GM21423 (cell line): ENCODE results near the gene FOXJ2.
"Not testable (repeated sequence)": the region's sequence is repeated elsewhere in the genome, so short reads cannot be mapped to it uniquely, and the experiment has no call there.

Experiments
- ATAC-seq: cut with Tn5 transposase; IDR thresholded peaks from one replicate; pipeline ENCODE4 v1.9.1; 2021; ENCODE audit warnings: mild to moderate bottlenecking, moderate library complexity; ENCODE audit not compliant: unreplicated experiment

Gene FOXJ2

DNA sequence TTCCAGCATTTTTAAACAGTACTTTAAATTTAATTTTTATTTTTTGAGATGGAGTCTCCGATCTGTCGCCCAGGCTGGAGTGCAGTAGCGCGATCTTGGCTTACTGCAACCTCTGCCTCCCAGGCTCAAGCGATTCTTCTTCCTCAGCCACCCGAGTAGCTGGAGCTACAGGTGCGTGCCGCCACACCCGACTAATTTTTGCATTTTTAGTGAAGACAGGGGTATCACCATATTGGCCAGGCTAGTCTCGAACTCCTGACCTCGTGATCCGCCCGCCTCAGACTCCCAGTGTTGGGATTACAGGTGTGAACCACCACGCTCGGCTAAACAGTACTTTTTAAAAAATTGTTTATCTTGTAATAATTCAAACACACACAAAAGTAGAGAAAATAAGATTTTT, 4.2 kb upstream of the FOXJ2 start:
- ATAC-seq: no peak

DNA sequence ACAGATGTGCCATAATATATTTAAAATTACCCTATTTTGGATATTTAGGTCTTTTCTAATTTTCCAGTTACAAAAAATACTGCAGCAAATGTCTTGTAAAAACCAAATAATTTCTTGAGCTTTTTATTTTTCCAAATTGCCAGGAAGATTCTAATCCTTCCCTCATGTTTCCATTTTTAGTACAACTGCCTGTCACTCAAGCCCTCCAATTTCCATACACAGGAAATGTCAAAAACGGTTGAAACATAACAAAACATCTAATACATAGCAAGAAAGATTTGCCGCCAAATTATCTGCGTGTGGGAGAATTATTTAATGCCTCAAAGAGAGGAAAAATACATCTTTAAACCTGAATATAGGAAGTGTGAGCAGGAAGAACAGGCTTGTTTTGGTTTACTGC, 2.3 kb upstream of the FOXJ2 start:
- ATAC-seq: no peak

DNA sequence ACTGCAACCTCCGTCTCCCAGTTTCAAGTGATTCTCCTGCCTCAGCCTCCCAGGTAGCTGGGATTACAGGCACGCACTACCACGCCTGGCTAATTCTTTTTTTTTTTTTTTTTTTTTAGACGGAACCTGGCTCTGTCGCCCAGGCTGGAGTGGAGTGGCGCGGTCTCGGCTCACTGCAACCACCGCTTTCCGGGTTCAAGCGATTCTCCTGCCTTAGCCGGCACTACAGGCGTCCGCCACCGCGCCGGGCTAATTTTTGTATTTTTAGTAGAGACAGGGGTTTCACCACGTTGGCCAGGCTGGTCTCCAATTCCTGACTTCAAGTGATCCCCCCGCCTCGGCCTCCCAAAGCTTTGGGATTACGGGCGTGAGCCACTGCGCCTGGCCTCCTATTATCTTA, 1.5 kb upstream of the FOXJ2 start:
- not testable (repeated sequence) for ATAC-seq

GRCh38 chr12:8031872-8032241, 659 bp upstream of the FOXJ2 start:
- ATAC-seq: no peak

DNA sequence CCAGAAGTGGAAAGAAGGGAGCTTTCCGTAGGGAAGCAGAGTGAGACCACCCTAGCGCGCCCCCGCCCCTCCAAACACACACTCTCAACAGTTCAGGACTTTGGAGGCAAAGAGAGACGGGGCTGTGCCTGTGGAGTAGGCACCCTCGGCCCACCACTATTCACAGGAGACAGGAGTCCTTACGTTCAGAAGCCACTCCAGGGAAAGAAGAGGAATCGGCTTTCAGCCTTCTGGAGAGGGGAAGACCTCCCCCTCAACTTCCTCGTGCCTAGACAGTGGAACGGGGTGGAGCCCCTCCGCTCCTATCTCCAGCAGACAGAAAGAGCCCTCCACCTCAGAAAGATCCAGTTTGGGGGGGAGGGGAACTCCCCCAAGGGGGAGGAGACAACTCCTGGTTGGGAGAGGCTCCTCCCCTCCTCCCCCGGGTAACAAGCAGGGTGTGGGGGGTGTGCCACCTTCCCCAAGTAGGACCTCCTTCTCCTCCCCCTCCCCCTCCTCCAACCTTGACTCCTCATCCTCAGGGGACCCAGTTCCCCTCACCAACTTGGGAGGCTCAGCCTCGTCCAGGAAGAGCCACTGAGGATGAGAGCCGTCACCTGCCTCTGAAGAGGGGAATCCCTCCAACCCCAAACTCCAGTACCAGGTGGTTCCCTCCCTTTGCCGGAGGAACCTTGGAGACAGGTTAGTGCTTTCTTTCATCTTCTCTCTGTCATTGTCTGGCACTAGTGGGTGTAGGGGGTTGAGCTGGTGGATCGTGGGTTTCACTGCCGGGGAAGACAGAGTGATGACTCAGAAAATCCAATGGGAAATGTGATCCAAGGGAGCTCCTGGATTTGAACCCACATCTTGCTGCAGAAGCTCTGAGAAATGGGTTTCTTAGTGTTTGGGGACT, 883 bp downstream of the FOXJ2 start:
- no peak for ATAC-seq

DNA sequence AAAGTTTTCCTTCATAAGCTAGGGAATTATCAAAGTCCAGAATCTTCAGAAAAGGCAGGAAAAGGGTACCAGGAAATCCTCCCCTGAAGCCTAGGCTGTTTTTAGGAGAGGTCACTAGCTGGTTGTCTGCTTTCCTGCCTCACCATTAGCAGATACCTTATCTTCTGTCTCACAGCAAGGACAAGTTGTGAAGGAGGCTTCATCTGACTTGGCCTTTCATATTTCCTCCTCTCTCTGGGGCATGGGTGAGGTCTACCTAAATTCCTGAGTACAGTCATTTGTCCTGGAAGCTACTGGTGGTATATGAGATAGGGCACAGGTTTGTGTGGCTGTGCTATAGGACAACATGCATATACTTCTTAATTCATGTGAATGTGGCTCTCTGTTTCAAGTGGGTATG, 2.3 kb downstream of the FOXJ2 start:
- no peak for ATAC-seq

- no peak for ATAC-seq
Observed at GRCh38 chr12:8035440-8036010, 3.0 kb downstream of the FOXJ2 start.

GRCh38 chr12:8036346-8036745, 3.8 kb downstream of the FOXJ2 start:
- ATAC-seq: no peak

GRCh38 chr12:8037046-8037663, 4.6 kb downstream of the FOXJ2 start:
- ATAC-seq: no peak

DNA sequence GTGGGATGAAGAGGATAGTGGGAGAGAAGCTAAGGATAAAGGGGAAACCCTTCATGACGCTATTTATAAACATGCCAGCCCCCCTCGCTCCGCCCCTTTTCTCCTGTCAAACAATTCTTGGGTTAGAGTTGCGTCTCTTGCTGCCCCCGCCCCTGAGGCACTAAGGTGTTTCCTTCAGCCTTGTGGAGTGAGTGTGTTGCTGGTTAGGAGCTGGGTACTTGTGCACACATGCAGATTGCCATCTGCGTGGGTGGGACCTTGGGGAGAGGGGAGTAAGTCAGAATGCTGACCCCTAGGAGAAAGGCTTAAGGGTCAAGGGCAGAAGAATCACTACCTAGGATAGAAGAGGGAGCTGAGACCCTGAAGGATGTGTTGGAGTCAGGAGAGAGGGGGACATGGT, 5.4 kb downstream of the FOXJ2 start:
- ATAC-seq: no peak

DNA sequence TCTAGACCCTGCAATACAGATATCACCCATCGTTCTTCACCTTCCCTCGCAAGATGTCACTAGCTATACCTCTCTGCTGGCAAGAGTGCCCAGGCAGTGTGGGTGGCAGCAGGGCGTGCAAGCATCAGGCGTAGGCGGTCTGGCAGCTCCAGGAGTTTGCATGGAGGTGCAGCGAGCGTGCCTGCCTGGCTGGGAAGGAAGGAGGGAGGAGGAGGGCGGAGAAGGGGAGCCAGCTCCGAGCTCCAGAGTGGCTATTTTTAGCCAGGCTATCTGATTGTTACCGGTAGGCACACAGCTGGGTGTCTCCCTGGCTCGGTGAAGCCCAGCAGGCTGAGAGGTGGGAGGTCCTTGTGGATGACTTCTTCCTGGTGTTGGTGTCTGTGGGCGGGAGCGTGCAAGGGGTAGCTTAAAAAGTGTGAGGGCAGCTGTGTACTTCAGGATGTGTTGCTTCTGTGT, 6.2 kb downstream of the FOXJ2 start:
- ATAC-seq: no peak

- no peak for ATAC-seq
Observed at GRCh38 chr12:8040791-8041190, 8.3 kb downstream of the FOXJ2 start.

DNA sequence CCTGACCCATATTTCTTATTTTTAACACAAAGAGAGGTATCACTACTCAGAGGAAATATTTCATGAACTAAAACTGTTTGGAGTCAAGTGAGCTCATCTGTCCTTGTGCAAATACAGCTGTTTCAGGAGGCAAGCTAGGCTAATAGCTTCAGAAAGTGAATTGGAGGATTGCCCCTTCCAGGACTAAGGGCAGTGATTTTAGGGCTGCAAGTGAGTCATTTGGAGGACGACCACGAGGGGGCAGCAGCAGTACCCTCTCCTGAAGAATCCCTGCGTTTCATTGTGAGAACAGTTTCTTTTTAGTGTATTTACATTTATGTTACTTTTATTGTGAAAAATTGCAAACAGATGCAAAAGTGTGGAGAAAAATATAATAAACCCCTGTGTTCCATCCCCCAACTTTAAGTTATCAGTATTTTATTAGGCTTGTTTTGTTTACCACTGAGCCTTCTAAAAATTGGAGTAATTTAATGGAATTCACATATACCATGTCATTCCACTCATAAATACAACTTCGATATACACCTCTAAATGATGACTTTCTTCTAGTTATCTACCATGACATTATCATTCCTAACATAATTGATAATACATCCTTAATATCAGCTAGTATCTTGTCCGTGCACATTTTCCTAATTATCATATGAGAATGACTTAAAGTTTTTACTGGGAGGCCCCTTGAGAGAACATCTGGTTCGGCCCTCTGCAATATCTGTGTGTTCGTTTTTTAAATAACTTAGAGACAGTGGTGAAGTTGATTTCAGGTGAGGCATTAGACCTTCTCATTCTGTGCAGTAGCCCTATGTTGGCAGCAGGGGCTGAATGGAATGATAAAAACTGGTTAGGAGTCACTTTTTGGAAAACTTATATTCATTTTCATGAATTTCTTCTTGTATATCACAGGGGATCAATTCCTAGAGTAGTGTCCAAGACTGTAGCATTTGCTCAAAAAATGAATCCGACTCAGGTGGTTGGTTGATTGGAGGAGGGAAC, 13.7 kb downstream of the FOXJ2 start:
- ATAC-seq: no peak

- ATAC-seq: no peak
Observed at GRCh38 chr12:8047842-8048241, 15.3 kb downstream of the FOXJ2 start.

DNA sequence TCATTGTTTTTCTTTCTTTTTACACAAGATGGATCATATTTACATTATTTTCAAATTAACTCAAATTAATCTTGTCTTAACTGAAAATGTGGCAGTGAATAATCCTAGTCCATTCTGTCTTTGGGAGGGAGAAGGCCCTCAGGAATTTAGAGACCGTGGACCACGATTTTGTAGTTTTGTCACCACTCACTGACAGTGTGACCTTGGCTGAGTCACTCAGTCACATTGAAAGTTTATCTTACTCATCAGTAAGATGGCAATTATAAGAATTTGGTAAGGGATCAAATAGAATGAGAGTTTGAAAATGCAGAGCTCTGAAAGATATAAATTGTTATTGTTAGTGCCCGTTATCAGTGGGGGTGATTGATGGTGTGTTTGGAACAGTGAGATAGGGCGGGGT, 16.4 kb downstream of the FOXJ2 start:
- no peak for ATAC-seq

DNA sequence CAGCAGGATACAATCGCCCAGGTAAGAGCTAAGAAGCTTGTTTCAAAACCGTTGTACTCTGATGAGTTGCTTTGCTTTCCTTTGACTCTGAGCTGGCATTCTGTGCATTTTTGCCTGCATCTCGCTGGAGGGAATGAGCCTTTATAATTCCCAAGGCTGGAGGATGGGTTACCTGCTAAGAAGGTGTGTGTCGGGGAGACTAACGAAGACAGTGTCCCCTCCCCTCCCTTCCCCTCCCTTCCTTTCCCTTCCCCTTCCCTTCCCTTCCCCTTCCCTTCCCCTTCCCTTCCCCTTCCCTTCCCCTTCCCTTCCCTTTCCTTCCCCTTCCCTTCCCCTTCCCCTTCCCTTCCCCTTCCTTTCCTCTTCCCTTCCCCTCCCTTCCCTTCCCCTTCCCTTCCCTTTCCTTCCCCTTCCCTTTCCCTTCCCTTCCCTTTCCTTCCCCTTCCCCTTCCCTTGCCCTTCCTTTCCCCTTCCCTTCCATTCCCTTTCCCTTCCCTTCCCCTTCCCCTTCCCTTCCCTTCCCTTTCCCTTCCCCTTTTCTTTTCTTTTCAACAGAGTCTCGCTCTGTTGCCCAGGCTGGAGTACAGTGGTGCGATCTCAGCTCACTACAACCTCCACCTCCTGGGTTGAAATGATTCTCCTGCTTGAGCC, 18.2 kb downstream of the FOXJ2 start:
- no peak for ATAC-seq

- no peak for ATAC-seq
Observed at GRCh38 chr12:8052679-8053078, 20.2 kb downstream of the FOXJ2 start.

GRCh38 chr12:8054816-8055215, 22.3 kb downstream of the FOXJ2 start:
- no peak for ATAC-seq

- ATAC-seq: no peak
Observed at GRCh38 chr12:8057306-8057705, 24.8 kb downstream of the FOXJ2 start.

DNA sequence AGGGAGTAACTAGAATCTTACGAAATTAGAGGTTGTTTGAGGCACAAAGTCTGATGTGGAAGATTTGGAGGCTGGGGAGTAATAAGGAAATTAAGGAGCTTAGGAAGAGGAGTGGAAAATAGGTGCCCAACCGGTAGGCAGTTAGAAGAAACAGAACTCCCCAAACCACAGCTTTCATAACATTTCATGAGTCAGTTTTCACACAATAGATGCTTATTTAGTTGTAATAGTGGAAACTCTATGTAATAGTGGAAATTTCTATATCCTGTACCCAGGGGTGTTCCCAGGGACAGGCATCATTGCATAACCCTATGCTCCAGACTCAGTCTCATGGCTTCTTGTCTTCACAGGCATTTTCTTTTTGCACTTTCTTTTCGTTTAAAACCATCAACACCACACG, 25.3 kb downstream of the FOXJ2 start:
- ATAC-seq: no peak
